Measurements from ENCODE around the gene CHN1.

GRCh38 chr2:174826051-174826450, 179.1 kb downstream of the CHN1 start:
- TF ChIP-seq TEAD4 (IDR thresholded peaks at IDR 0.05; ENCODE audit: borderline replicate concordance, insufficient read depth), result no peak
- TF ChIP-seq, protein P1, sequence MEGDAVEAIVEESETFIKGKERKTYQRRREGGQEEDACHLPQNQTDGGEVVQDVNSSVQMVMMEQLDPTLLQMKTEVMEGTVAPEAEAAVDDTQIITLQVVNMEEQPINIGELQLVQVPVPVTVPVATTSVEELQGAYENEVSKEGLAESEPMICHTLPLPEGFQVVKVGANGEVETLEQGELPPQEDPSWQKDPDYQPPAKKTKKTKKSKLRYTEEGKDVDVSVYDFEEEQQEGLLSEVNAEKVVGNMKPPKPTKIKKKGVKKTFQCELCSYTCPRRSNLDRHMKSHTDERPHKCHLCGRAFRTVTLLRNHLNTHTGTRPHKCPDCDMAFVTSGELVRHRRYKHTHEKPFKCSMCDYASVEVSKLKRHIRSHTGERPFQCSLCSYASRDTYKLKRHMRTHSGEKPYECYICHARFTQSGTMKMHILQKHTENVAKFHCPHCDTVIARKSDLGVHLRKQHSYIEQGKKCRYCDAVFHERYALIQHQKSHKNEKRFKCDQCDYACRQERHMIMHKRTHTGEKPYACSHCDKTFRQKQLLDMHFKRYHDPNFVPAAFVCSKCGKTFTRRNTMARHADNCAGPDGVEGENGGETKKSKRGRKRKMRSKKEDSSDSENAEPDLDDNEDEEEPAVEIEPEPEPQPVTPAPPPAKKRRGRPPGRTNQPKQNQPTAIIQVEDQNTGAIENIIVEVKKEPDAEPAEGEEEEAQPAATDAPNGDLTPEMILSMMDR (IDR thresholded peaks at IDR 0.05), result no peak
- no peak for TF ChIP-seq CHD2 (IDR thresholded peaks at IDR 0.05; ENCODE audit: low read length, partially characterized antibody)
- no peak for TF ChIP-seq FOXJ3 (CRISPR knock-in tag; IDR thresholded peaks at IDR 0.05)
- no peak for TF ChIP-seq POLR2AphosphoS5 (IDR thresholded peaks at IDR 0.05; ENCODE audit: low read depth, low read length)
- no peak for TF ChIP-seq EZH2phosphoT487 (IDR thresholded peaks at IDR 0.05; ENCODE audit: borderline replicate concordance, low read depth)
- TF ChIP-seq FOSL2 (IDR thresholded peaks at IDR 0.05; ENCODE audit: borderline replicate concordance, low read depth), result no peak
- TF ChIP-seq RCOR1 (IDR thresholded peaks at IDR 0.05; ENCODE audit: low read length), result no peak
- TF ChIP-seq GABPA (IDR thresholded peaks at IDR 0.05; ENCODE audit: low read depth), result no peak
- TF ChIP-seq SIN3A (IDR thresholded peaks at IDR 0.05; ENCODE audit: borderline replicate concordance, low read depth, low read length), result no peak
